GM04503 (cell line): ENCODE results near the gene EPB41L4A.
"Not testable (repeated sequence)": the region's sequence is repeated elsewhere in the genome, so short reads cannot be mapped to it uniquely, and the experiment has no call there.

ENCODE experiments used
- DNase-seq: peaks from one replicate; pipeline ENCODE4 v3.0.0-alpha.2; 2012; ENCODE audit warnings: low read depth

Gene EPB41L4A

DNA sequence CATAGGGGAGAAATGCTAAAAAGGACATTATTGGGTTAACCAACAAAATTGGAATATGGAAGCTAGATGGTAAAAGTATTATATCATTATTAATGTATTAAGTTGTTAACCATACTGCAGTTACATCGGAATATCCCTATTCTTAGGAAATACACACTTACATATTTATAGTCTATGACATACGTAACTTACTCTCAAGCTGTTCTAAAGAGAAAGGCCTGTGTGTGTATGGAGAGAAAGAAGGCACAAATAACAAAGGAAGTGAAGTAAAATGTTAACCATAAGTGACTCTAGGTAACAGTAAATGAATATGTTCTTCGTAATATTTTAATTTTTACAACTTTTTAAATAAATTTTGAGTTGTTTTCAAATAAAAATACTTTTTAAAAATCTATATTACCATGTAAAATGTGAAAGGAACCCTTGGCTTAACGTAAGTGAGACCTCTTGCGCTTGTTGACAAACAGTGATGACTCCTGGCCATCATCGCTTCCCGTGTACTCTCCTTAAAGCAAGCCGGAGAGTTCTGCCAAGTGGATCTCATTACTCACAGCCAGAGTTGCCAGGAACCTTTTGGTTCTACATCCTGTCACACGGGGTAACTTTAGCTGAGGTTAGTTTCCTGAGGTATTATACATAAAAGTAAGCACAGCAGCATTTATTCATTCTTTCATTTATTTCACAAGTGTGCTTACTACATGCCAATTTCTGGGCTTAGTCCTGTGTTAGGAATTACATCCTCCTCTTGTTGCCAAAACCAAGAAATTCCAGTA is 165.4 kb downstream of the EPB41L4A start:
- DNase-seq = peak; percentile 6

DNA sequence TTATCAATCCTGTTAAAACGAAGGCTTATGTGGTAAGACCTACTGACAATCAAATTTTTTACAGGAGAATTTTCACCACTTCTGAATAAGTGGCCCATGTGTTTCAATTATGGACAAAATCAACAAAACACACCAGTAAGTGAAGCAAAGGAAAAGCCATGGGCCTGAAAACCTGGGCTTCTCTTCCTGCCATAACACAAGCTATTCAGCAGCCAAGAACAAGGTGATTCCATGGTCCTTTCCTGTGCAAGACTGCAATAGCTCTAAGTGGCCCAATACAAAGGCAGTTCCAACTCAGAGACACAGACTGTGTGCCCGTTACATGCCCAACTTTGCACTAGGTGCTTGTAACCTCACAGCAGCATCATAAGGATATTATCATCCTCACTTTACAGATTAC is 168.5 kb downstream of the EPB41L4A start:
- no peak for DNase-seq

DNA sequence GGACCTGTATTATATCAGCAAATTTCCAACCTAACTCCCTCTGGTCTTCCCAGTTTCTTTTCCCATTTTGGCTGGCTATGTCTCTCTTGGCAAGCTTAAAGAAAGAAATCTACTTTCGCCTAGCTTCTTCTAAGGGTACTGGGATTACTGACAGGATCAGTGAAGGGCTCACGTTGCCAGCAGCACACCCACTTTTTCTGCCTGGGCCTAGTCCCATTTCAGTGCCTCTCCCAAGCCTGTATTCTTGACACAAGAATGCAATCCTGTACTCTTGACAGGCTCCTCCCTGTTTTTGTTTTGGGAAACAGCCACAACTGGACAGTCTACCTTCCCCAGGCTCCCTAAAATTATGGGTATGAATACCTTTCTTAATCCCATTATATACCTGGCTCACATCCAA is 170.5 kb downstream of the EPB41L4A start:
- DNase-seq = no peak

DNA sequence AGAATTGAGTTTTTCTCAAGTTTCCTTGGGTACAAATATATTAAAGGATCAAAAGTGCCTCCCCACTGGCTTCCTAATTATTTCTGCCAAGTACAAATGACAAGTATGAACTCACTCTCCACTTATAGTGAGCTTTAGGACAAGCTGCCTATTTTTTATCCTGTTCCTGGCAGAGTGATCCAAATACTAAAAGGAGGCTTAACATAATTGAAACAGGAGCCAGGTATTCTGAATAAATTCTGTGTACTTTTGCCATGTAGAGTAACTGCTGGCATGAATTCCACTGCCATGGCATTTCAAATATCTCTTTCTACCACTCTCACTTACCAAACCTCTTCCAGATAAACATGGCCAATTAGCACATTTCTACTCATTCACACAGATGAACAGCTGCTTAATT is 171.1 kb downstream of the EPB41L4A start:
- DNase-seq = no peak

DNA sequence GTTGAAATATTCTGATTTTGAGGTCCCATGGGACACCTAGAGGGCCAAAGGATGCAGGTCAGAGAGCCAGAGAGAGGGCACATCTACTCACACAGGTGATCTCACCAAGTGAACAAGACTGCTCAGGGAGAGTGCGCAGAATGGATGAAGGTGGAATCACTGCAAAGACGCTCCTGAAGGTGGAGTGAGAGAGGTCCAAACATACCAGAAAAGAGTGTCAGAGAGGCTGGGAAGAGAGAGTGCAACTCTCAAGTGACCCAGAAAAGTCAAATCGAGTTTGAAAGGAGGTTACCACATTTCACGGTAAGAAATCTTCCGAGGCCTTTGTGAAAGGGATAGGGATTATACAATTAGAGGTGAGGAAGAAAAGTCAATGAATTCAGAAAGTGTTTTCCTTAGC is 173.4 kb downstream of the EPB41L4A start:
- DNase-seq = no peak

DNA sequence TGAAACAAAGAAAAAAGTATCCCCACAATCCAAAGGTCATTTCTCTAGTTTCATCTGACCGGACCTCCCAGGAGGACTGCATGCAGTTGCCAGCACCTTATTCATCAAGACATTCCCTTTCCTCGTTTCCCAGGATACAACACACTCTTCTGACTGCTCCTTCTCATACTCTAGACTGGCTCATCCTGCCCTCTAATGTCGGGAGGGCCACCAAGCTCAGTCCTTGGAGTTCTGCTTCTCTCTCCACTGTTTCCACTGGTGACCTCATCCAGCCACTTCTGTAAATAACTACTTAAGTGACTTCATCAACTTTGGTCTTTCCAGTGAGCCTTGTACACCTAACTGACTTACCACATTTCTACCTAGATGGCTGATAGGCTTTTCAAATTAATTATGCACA is 179.1 kb downstream of the EPB41L4A start:
- DNase-seq = no peak

DNA sequence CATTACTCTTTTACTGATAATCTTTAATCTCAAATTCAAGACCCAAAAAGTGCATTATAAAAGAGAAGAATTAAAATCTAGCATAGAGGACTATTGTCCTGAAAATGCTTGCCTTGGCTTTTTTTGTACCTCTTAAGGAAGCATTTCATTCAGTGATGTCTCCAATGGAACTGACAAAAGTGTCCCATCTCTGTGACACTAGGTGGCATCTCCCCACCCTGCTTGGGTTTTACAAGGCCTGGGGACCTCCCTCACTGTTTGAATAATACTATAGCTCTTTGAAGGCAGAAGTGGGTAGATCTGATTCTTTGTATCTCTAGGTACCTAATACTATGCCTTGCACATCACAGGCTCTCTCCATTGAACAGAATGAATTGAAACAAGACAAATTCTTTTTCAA is 180.6 kb downstream of the EPB41L4A start:
- no peak for DNase-seq

DNA sequence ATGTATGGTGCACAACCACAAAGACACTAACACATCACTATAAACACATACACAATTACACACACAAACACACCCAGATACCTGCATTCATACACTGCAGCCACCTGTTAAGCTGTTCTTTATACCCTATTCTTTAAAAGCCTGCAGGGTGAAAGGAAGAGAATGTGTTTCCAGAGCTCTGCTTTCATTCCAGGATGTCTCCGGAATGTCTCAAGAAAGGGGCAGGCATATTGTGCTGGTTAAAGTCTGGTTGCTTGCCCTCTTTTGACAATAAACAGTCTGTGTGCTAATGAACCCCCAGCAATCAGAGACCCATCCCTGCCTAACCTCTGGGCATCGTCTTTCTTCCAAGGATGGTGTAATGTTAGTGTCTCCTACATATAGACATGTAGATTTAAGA is 181.6 kb downstream of the EPB41L4A start:
- DNase-seq = no peak

DNA sequence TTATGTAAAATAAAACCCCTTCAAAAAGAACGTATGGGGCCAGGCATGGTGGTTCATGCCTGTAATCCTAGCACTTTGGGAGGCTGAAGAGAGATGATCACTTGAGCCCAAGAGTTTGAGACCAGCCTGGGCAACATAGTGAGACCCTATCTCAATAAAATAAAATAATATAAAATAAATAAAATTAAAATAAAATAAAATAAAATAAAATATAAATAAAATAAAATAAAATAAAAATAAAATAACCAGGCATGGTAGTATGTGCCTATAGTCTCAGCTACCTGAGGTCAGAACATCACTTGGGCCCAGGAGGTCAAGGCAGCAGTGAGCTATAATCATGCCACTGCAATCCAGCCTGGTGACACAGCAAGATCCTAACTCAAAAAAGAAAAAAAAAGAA is 185.1 kb downstream of the EPB41L4A start:
- no peak for DNase-seq

DNA sequence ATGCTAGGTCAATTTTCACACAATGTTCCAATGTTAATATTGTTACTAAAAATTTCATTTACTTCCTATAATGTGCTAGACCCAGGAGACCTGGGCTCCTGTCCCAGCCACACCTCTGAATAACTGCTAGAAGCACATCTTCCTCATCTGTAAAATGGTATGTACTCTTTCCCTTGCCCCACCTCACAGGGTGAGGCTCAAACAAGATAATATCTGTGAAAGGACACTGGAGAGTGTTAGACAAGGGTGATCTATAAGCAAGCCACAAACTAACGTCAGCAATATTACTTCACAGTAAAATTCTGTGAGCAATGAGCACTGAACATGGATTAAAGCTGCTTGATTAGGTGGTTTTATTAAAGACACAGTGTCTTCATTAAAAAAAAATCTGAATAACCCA is 186.4 kb downstream of the EPB41L4A start:
- no peak for DNase-seq

DNA sequence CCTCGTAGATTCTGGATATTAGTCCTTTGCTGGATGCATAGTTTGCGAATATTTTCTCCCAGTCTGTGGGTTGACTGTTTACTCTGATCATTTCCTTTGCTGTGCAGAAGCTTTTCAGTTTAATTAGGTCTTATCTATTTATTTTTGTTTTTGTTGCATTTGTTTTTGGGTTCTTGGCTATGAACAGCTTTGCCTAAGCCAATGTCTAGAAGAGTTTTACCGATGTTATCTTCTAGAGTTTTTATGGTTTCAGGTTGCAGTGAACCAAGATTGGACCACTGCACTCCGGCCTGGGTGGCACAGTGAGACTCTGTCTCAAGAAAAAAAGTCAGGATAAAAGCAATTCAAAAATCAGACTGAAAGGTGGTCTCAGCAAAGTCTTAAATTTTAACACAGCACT is 188.5 kb downstream of the EPB41L4A start:
- no peak for DNase-seq

DNA sequence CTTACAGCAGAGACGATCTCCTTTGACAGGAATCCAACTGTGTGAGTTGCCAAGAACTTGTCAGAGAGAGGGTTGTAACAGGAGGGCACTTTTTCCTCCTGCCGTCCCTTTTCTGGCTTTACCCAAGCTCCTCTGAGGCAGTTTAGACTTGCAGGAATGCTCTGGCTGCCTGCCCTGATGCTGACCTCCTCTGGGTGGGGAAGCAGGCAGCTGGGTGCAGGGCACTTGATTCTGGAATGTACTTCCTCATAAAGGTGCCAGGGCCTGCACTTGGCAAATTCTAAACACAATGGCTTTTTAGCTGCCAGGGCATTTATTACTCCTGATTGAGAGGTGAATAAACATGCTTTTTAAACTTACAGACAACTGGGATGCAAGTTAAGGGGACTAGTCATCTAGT is 190.4 kb downstream of the EPB41L4A start:
- DNase-seq = peak; percentile 23

DNA sequence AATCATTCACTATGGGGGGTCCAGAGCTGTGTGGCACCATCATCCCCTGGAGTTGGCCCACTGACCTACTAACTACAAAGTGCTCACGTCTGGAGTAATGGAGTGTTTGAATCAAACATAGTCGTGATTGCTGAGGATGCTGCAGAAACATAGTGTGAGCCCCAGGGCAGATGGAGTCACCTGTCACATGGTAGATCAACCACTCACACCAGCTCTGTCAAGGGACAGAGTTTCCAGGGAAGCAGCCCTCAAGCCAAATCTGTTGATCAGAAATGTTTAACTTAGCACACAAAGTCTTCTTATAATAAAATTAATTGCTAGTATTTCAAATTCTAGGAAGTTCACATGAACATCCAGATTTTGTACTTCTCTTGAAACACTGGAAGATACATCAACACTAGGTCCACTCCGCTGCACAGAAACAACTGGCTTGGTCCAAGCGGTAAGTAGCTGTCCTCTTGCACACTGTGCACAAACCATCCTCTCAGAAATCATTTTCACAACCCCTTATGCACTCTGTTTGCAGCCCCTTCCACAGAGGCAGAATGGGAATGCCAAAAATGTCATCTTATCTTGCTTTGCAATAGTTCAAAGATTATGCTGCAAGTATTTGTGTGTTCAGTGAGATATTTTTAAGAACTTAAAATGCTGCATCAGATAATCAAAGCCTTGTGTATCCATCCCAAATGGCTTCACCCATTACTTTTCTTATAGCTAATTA is 191.0 kb downstream of the EPB41L4A start:
- no peak for DNase-seq

DNA sequence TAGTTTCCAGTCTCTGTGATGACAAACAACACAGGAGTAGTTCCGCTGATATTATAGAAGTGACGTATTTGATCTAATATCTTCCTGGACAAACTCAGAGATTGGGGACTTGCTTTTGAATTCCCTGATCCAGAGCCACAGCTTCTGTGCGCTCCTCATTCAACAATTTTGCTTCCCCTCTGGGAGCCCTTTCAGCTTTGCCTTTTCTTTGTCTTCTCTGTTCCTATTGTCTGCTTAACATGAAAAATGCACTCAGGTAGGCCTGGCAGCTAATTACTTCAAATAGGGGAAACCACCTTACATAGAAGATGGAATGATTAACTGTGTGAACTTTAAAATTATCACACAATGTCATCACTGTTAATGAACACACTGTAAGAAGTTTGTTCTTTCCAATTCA is 192.9 kb downstream of the EPB41L4A start:
- DNase-seq = no peak

DNA sequence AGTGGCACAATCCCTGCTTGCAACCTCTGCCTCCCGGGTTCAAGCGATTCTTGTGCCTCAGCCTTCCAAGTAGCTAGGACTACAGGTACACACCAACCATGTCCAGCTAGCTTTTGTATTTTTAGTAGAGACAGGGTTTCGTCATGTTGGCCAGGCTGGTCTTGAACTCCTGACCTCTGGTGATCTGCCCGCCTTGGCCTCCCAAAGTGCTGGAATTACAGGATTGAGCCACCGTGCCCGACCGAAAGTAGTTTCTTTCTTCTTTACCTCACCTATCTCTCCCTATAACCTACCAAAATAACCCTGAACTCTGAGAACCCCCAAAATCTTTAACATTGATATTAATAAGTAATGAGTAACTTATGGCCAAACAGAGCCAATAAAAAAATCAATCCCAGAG is 196.1 kb downstream of the EPB41L4A start:
- DNase-seq = not testable (repeated sequence)

DNA sequence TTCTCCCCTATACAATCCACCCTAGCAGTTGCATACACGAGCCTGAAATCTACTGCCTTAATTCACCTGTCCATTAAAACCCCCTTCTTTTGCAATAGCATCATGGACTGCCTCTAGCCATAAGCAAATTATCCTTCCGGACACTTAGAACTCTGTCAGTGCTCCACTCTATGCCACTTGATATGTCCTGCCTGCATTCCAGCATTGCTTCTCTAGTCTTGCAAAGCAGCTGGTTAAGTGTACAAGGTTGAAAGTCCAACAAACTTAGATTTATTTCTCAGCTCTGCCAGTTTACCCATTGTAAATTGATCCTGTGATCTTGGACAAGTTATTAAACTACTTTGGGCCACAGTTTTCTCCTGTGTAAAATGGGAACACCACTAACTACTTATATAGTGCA is 197.9 kb downstream of the EPB41L4A start:
- no peak for DNase-seq

DNA sequence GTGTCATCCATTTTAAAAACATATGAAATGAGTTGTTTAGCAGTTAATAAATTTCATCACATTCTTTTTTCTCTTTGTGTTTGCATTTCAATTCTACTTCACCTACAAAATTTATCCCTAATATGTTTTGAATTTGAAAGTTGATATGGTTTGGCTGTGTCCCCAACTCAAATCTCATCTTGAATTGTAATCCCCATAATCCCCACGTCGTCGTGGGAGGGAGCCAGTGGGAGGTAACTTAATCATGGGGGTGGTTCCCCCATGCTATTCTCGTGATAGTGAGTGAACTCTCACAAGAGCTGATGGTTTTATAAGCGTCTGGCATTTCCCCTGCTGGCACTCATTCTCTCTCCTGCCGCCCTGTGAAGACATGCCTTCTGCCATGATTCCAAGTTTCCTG is 200.1 kb downstream of the EPB41L4A start:
- DNase-seq = no peak

DNA sequence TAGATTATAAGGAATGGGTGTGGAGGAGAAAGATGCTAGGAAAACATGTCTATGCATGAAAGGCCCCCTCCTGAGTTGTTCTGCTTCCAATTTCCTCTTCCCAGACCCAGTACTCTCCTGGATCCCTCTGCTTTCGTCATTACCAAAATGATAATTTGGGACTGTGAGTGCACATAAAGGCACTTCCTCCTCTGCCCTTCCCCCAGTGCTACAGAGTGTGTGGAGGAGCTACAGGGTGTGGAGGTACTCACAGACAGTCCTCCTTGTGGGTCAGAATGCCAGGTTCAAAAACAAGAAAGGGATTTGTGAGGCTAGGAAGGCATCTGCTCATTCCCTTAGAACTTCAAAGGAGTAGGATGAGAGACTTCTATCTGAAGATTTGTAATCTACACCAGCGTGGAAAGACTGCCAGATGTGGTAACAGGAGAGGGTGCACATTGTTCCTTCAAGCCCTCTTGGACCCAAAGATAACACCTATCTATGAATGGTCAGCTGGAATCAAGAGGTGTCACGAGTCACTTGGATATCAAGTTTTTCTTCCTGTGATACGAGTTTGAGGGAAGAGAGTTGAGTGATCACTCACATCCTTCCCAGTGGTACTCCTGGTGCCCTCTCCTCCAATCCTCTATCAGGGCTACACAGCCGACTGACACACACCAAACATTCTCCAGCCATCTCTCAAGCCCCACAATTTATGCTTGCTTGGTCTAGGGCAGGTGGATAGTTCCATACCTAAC is 201.1 kb downstream of the EPB41L4A start:
- no peak for DNase-seq

DNA sequence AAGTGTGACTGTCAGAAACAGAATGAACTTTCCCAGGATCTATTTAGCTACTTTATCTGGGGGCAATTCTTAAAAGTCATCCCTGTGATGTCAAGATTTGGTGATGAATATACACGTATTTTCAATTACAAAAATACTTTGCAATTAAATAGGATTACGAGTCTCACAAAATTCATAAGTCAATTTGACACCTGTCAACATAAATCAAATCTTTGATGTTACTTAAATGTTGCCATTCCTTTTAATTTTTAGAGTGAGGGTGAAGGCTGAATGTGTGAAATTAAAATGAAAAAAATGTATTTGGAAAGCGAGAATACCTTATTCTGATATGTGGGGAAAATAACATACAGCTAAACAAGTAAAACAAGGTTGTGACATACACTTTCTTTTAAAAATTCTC is 202.9 kb downstream of the EPB41L4A start:
- DNase-seq = no peak

DNA sequence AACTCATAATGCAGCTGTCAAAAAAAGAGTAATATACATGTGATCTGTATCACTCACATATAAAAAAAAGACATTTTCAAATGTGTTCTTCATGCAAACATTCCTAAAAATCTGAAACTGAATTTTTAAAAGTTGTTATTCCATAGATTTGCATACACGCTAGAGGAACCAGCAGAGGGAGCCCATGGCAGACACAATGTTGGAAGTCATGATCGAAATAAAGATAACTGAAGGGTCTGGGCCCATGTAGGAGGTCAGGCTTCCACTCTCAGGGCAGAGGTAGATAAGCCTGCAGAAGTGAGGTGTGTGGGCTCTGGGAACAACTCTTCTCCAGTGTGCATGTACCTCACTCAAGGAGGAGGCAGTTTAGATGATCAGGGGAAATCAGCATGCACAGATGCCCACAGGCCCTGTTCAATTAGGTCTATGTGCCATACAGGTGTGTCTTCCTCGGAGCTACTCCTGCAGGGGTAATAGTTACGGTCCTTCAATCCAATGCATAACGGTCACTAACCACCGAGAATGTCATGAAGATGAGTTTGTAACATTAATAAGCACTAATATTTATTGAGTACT is 208.6 kb downstream of the EPB41L4A start:
- no peak for DNase-seq

DNA sequence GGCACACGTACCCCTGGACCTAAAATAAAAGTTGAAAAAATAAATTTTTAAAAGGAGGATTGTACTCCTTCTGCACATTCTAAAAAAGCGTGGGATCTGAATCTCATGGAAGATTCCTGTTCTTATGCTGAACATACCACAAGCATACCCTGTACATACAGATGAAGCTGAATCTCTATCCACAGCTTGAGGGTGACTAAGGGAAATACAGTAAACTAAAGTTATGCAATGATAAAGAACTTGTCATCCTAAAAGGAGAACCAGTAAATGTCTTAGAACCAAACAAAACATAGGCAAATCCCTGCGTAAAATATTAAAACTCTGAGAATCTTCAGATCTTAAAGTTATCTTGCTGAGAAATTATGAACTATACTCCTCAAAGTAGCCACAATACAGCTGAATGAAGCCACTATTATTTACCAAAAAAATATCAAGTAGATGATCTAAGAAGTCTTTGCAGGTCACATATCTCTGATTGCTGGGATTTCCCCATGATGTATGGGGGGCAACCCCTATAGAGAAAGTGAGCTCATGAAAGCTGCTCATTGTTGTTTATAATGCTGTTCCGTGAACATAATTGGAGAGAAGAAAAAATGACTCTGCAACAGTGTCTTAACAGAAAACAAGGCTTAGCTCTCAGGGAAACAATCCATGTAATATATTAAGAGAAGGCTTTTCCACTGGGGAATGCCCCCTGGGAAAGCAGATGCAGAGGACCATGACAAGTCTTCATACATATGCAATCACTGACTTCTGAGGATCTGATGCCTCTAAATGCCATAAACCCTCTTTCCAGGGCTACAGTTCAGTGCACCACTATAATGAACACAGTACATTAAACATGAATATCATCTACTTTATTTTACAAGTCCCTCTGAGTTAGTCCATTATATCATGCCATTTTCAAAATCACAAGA is 210.1 kb downstream of the EPB41L4A start:
- no peak for DNase-seq

DNA sequence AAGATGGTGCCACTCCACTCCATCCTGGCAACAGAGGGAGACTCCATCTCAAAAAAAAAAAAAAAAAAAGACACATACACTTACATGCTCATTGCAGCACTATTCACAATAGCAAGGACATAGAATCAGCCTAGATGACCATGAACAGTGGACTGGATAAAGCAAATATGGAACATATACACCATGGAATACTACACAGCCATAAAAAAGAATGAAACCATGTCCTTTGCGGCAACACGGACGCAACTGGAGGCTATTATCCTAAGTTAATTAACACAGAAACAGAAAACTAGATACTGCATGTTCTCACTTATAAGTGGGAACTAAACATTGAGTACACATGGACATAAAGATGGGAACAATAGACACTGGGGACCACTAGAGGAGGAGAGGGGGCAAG is 210.9 kb downstream of the EPB41L4A start:
- not testable (repeated sequence) for DNase-seq
